Measurements from ENCODE around the gene TMEM151B. TPM values are rescaled to one million over a fixed set of nuclear protein-coding genes. Genes with fewer than 3 reads are reported as not detected.

TMEM151B gene
- total RNA-seq, 1 donor from 2014 or later: not detected

Other genes starting within 250 kb of the TMEM151B start
- gene MRPL14, start 143.0 kb upstream of the TMEM151B start, total RNA-seq: 36.7 TPM
- 24.3 TPM for gene TMEM63B, start 142.9 kb upstream of the TMEM151B start, total RNA-seq
- gene CAPN11, start 111.6 kb upstream of the TMEM151B start, total RNA-seq: 2.4 TPM
- 11.6 TPM for gene MYMX, start 53.5 kb upstream of the TMEM151B start, total RNA-seq
- 205 TPM for gene SLC29A1, start 46.9 kb upstream of the TMEM151B start, total RNA-seq
- 630 TPM for gene HSP90AB1, start 23.3 kb upstream of the TMEM151B start, total RNA-seq
- 27.4 TPM for gene SLC35B2, start 12.9 kb upstream of the TMEM151B start, total RNA-seq
- gene NFKBIE, start 4.9 kb upstream of the TMEM151B start, total RNA-seq: 6.6 TPM
- 8.1 TPM for gene AARS2, start 42.9 kb downstream of the TMEM151B start, total RNA-seq
- gene SPATS1, start 72.2 kb downstream of the TMEM151B start, total RNA-seq: not detected
- 16.8 TPM for gene CDC5L, start 117.3 kb downstream of the TMEM151B start, total RNA-seq

All from mesenteric fat pad (tissue), 1 donor.